KMS-11 (cell line): Measurements from ENCODE around the gene UGT1A7.
"Not testable (repeated sequence)": the region's sequence is repeated elsewhere in the genome, so short reads cannot be mapped to it uniquely, and the experiment has no call there.

Experiments used
- H2AFZ ChIP-seq: fragments of 200-600 bp; sonication (generic); 2 replicates; pipeline ENCODE4 v1.6.1; 2016; ENCODE audit warnings: antibody characterized with exemption, mixed run types, low read depth
- H3K27ac ChIP-seq: fragments of 200-600 bp; sonication (generic); 2 replicates; pipeline ENCODE4 v1.6.1; 2016; ENCODE audit warnings: mild to moderate bottlenecking, mixed run types
- H3K27me3 ChIP-seq: fragments of 200-600 bp; sonication (generic); 2 replicates; pipeline ENCODE4 v1.6.1; 2017; ENCODE audit warnings: mild to moderate bottlenecking, low read depth, mixed run types, moderate library complexity; ENCODE audit not compliant: insufficient read depth
- H3K36me3 ChIP-seq: fragments of 200-600 bp; sonication (generic); 2 replicates; pipeline ENCODE4 v1.6.1; 2017; ENCODE audit warnings: mild to moderate bottlenecking, mixed run types; ENCODE audit not compliant: insufficient read depth
- H3K4me1 ChIP-seq: fragments of 200-600 bp; sonication (generic); 2 replicates; pipeline ENCODE4 v1.6.1; 2016; ENCODE audit warnings: mild to moderate bottlenecking, low read depth, mixed run types; ENCODE audit not compliant: poor library complexity, severe bottlenecking
- H3K4me2 ChIP-seq: fragments of 200-600 bp; sonication (generic); 2 replicates; pipeline ENCODE4 v1.7.0; 2016; ENCODE audit warnings: mild to moderate bottlenecking, mixed run types
- H3K4me3 ChIP-seq: fragments of 200-600 bp; sonication (generic); IDR thresholded peaks from 2 replicates; pipeline ENCODE4 v1.6.1; 2017; ENCODE audit warnings: low read depth, low read length, mixed read lengths; ENCODE audit not compliant: insufficient read depth
- H3K79me2 ChIP-seq: fragments of 200-600 bp; sonication (generic); 2 replicates; pipeline ENCODE4 v1.6.1; 2016; ENCODE audit warnings: low read depth, mixed run types; ENCODE audit not compliant: insufficient read depth
- H3K9ac ChIP-seq: fragments of 200-600 bp; sonication (generic); 2 replicates; pipeline ENCODE4 v1.6.1; 2016; ENCODE audit warnings: mild to moderate bottlenecking, mixed run types
- H4K20me1 ChIP-seq: fragments of 200-600 bp; sonication (generic); 2 replicates; pipeline ENCODE4 v1.6.1; 2016; ENCODE audit warnings: mild to moderate bottlenecking, mixed run types; ENCODE audit not compliant: insufficient read depth
- TF ChIP-seq, protein P1 (sequence below): fragments of 200-600 bp; sonication (generic); conservative IDR thresholded peaks from 2 replicates; pipeline ENCODE4 v1.6.1; 2017; ENCODE audit warnings: low read depth, mild to moderate bottlenecking, antibody characterized with exemption, low read length, moderate library complexity, mixed read lengths

Gene UGT1A7

DNA sequence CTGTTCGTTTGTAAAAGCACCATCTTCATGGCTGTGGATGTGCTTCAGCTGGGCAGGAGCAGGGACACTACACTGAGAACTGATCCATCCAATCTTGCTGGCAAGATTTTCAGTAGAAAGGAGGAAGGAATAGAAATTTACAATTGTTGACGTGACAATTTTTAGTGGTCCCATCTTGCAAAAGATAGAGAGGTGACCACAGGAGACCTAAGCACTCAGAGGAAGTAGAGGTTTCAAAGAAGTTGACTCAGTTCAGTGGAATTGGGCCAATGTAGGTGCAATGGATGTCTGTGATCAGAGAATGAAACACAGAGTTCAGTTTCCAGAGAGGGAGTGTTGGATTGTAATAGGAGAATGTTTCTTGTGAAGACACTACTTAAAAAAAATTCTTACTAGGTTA is 32.4 kb downstream of the UGT1A7 start:
- Histone ChIP-seq H3K4me3 (no peak overlapping the region), H3K9ac (no peak overlapping the region), H2AFZ (no peak overlapping the region), H3K79me2 (no peaks in the 10 kb centered on the region), H3K27ac (no peak overlapping the region), H3K36me3 (no peaks in the 10 kb centered on the region), H4K20me1 (no peaks in the 10 kb centered on the region), H3K27me3 (no peaks in the 10 kb centered on the region), H3K4me1 (no peaks in the 10 kb centered on the region), H3K4me2 (no peak overlapping the region)
- TF ChIP-seq, protein P1, sequence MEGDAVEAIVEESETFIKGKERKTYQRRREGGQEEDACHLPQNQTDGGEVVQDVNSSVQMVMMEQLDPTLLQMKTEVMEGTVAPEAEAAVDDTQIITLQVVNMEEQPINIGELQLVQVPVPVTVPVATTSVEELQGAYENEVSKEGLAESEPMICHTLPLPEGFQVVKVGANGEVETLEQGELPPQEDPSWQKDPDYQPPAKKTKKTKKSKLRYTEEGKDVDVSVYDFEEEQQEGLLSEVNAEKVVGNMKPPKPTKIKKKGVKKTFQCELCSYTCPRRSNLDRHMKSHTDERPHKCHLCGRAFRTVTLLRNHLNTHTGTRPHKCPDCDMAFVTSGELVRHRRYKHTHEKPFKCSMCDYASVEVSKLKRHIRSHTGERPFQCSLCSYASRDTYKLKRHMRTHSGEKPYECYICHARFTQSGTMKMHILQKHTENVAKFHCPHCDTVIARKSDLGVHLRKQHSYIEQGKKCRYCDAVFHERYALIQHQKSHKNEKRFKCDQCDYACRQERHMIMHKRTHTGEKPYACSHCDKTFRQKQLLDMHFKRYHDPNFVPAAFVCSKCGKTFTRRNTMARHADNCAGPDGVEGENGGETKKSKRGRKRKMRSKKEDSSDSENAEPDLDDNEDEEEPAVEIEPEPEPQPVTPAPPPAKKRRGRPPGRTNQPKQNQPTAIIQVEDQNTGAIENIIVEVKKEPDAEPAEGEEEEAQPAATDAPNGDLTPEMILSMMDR, result no peak

DNA sequence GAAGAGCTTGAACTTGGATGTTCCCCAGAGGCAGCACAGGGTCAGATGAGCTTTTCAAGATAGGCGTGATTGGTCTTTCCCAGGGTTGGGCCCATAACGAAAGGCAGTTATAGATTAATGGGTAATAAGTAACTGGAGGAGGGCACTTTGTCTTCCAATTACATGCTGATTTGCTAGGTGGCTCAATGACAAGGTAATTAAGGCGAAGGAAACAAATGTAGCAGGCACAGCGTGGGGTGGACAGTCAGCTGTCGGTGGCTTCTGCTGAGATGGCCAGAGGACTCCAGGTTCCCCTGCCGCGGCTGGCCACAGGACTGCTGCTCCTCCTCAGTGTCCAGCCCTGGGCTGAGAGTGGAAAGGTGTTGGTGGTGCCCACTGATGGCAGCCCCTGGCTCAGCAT is 36.9 kb downstream of the UGT1A7 start, which contains the start of gene UGT1A4:
Gene UGT1A4 (plus strand): TSS at position 185 of the 400 bp plus-strand sequence. CDS start 85 bp downstream, at position 270.
- Histone ChIP-seq H3K9ac (no peak within 1 kb of the TSS), H2AFZ (no peak within 1 kb of the TSS), H3K4me1 (no peaks in the 10 kb centered on the region), H3K4me3 (no peak within 1 kb of the TSS), H4K20me1 (no peaks in the 10 kb centered on the region), H3K79me2 (no peaks in the 10 kb centered on the region), H3K4me2 (no peak within 1 kb of the TSS), H3K27me3 (no peaks in the 10 kb centered on the region), H3K27ac (no peak within 1 kb of the TSS), H3K36me3 (no peaks in the 10 kb centered on the region)
- TF ChIP-seq, protein P1, result no peak

DNA sequence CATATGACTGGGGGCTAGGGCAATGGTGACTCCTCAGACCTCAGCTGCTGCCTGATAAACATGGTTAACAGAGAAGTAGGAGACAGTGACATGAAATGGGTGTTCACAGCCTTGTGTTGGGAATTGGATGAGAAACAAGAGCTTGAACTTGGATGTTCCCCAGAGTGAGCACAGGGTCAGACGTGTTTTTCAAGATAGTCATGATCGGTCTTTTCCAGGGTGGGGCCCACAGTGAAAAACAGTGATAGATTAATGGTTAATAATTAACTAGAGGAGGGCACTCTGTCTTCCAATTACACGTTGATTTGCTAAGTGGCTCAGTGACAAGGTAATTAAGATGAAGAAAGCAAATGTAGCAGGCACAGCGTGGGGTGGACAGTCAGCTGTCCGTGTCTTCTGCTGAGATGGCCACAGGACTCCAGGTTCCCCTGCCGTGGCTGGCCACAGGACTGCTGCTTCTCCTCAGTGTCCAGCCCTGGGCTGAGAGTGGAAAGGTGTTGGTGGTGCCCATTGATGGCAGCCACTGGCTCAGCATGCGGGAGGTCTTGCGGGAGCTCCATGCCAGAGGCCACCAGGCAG is 47.1 kb downstream of the UGT1A7 start, which contains the start of gene UGT1A3:
Gene UGT1A3 (plus strand): TSS at position 320 of the 579 bp plus-strand sequence. CDS start 85 bp downstream, at position 405.
- no peaks in the 10 kb centered on the region for H3K79me2 ChIP-seq
- no peaks in the 10 kb centered on the region for H3K36me3 ChIP-seq
- no peaks in the 10 kb centered on the region for H3K4me1 ChIP-seq
- H3K27ac ChIP-seq, result no peak within 1 kb of the TSS
- no peak within 1 kb of the TSS for H3K4me3 ChIP-seq
- no peaks in the 10 kb centered on the region for H3K27me3 ChIP-seq
- no peak within 1 kb of the TSS for H3K9ac ChIP-seq
- no peak within 1 kb of the TSS for H2AFZ ChIP-seq
- no peaks in the 10 kb centered on the region for H4K20me1 ChIP-seq
- TF ChIP-seq, protein P1, result no peak
- no peak within 1 kb of the TSS for H3K4me2 ChIP-seq

DNA sequence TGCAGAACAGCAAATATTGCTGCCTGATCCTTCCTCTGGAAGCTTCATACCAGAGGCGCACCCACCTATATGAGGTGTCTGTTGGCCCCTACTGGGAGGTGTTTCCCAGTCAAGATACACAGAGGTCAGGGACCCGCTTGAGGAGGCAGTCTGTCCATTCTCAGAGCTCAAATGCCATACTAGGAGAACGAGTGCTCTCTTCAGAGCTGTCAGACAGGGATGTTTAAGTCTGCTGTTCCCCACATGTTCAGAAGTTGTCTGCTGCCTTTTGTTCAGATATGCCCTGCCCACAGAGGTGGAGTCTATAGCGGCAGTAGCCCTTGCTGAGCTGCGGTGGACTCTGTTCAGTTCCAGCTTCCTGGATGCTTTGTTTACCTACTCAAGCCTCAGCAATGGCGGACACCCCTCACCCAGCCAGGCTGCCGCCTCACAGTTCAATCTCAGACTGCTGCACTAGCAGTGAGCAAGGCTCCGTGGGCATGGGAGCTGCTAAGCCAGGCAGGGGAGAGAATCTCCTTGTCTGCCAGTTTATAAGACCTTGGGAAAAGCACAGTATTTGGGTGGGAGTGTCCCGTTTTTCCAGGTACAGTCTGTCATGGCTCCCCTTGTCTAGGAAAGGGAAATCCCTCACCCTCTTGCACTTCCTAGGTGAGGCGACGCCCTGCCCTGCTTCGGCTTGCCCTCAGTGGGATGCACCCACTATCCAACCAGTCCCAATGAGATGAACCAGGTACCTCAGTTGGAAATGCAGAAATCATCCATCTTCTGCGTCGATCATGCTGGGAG is 55.4 kb downstream of the UGT1A7 start:
- not testable (repeated sequence) for H4K20me1 ChIP-seq, H3K27ac ChIP-seq

DNA sequence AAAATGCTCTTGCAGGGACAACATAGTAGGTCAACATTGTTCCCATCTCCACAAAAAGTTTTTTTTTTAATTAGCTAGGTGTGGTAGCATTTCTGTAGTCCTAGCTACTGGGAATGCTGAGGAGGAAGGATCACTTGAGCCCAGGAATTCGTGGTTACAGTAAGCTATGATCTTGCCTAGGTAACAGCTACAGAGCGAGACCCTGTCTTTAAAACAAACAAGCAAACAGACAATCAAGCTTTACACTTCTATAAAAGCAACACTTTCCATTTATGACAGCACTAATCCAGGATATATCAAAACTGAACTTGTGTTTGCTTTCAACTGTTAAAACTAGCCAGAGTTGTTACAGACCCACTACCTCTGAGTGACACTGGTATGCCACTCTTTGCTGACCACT is 59.2 kb downstream of the UGT1A7 start:
- H3K36me3 ChIP-seq, result no peaks in the 10 kb centered on the region
- no peak overlapping the region for H2AFZ ChIP-seq
- no peak overlapping the region for H3K27ac ChIP-seq
- no peak overlapping the region for H3K4me2 ChIP-seq
- no peak overlapping the region for H3K9ac ChIP-seq
- H4K20me1 ChIP-seq, result no peaks in the 10 kb centered on the region
- no peaks in the 10 kb centered on the region for H3K4me1 ChIP-seq
- no peaks in the 10 kb centered on the region for H3K79me2 ChIP-seq
- no peak overlapping the region for H3K4me3 ChIP-seq
- no peaks in the 10 kb centered on the region for H3K27me3 ChIP-seq
- TF ChIP-seq, protein P1, result no peak

More for the DNA sequence above, 55.4 kb downstream of the UGT1A7 start:
- H3K4me3 ChIP-seq, H3K27me3 ChIP-seq, H3K36me3 ChIP-seq, H3K79me2 ChIP-seq, H3K4me1 ChIP-seq, H3K4me2 ChIP-seq, H3K9ac ChIP-seq, H2AFZ ChIP-seq: not testable (repeated sequence)
